Measurements from ENCODE around the gene AGK.
"Not testable (repeated sequence)": the region's sequence is repeated elsewhere in the genome, so short reads cannot be mapped to it uniquely, and the experiment has no call there.

The AGK gene

DNA sequence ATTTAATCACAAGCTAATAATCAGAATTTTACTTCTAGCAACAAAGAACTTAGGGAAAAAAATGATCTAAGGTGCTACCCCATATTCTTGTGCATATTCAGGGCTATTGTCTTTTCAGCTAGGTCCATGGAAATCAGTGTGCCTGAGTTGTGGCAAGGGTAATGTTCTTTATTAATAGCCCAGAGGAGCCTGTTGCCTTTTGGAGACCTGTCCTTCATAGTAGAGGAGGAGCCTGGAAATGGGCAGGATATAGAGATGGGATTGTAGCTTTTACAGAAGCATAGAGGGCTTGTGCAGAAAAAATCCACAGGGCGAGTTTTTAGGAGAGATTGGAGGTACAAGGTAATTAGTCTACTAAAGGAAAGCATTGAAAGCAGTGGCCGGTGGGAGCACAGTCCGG is 38.9 kb downstream of the AGK start:
- DNase-seq = no peak

- DNase-seq = peak; percentile 12
Measured at GRCh38 chr7:141590666-141591065, 39.5 kb downstream of the AGK start.

GRCh38 chr7:141593134-141593533 is 41.9 kb downstream of the AGK start:
- DNase-seq = no peak

- DNase-seq = no peak
Measured at GRCh38 chr7:141597966-141598365, 46.8 kb downstream of the AGK start.

DNA sequence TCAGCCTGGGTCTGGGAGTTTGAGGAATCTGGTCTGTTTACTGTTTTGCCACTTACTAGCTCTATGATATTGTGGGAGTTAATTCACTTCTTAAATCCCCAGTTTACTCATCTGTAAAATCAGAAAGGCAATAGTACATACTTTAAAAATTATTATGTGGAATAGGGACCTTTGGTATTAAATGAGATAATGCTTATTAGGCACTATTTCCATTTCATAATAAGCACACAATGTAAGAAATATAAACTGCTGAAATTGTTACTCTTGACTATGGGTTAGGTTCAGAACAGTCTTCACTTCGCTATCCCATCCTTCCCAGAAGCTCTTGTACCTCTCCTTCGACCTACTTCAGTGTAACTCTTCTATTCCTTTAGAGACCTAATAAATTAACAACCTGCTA is 47.2 kb downstream of the AGK start:
- DNase-seq = no peak

DNA sequence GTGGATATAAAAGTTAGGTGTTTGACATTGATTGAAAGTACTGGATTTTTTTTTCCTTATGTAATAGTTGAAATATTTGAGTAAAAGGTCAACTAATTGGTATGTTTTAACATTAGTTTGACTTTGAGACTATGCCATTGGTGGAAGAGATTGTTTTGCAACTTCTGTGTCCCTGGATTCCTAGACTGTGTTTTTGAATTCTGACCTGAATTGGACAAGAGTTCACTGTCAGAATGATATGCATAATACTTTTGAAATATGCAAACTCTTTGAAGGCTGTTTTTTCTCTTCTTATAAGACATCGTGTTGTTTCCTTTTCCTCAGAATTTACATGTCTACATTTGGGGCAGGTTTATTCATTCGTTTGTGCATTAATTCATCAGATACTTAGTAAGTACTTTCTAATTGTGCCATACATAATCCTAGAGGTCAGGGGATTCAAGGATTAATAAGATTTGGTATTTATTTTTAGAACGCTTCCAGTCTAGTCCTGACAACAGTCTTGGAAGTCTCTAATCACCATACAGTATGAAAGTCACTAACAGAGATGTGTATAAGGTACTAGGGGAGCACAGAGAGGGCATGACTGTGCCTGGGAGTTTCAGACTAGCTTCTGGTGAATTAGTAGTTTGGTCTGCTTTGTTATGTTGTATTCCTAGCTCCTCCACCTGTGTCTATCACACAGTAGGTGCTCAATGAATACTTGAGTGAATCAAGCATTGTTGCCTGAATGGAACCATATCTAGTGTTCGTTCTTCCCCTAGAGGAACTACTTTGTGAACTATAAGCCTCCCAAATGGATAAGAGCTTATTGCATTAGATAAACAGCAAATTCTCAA is 49.2 kb downstream of the AGK start:
- DNase-seq = no peak

DNA sequence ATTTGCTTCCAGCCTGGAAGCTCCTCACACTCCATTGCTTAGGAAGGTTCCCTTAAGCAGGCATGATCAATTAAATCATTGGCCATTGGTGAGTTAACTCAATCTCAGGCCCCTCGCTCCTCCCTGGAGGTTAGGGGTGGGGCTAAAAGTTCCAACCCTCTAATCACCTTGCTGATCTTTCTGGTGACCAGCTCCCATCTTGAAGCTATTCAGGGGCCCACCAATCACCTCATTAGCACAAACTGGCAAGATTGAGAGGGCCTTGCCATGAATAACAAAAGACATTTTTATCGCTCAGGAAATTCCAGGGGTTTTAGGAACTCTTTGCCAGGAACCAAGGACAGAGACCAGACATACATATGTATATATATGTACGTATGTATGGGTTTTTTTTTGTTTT is 58.4 kb downstream of the AGK start:
- no peak for DNase-seq

GRCh38 chr7:141610671-141611070 is 59.5 kb downstream of the AGK start:
- no peak for DNase-seq

- DNase-seq = no peak
Measured at GRCh38 chr7:141612861-141613260, 61.7 kb downstream of the AGK start.

- DNase-seq = no peak
Measured at GRCh38 chr7:141617280-141617679, 66.1 kb downstream of the AGK start.

DNA sequence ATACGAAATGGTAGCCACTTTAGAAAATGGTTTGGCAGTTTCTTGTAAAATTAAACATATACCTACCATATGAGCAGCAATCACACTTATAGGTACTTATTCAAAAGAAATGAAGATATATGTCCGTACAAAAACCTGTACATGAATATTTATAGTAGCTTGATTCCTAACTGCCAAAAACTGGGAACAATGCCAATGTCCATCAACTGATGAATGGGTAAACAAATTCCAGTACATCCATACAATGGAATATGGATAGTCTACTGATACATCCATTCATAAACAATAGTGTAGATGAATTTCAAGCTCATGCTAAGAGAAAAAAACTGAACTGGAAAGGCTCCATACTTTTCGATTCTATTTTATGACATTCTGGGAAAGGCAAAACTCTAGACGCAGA is 68.5 kb downstream of the AGK start:
- no peak for DNase-seq

DNA sequence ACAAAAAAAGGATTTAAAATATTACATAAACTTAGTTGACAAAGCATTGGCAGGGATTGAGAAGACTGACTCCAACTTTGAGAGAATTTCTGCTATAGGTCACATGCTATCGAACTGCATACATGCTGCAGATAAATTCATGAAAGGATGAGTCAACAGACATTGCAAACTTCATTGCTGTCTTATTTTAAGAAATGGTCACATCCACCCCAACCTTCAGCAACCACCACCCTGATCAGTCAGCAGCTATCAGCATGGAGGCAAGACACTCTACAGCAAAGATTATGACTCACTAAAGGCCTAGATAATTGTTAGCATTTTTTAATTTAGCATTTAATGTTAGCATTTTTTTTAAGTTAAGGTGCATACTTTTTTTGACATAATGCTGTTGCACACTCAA is 73.6 kb downstream of the AGK start:
- no peak for DNase-seq

GRCh38 chr7:141630621-141631020 is 79.4 kb downstream of the AGK start:
- no peak for DNase-seq

- DNase-seq = no peak
Measured at GRCh38 chr7:141631525-141631924, 80.3 kb downstream of the AGK start.

DNA sequence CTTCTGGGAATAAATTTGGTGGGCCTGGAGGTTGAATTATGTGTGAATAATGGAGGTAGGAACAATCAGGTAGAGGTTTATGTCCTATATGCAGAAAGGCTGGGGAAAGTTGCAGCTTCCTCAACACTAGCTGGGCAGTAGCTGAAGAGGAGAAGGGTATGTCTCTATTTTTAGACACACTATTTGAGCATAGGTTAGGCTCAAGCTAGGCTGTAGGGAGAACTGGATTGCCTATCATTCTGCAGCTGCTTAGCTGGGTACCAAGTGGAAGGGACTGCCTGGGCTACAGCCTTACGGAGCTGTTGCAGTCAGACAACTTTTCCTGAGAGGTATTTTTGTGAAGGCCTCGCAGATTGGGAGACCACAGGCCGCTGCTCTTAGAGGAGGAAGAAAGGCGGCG is 82.9 kb downstream of the AGK start:
- no peak for DNase-seq

GRCh38 chr7:141636053-141636452 is 84.8 kb downstream of the AGK start:
- DNase-seq = no peak

DNA sequence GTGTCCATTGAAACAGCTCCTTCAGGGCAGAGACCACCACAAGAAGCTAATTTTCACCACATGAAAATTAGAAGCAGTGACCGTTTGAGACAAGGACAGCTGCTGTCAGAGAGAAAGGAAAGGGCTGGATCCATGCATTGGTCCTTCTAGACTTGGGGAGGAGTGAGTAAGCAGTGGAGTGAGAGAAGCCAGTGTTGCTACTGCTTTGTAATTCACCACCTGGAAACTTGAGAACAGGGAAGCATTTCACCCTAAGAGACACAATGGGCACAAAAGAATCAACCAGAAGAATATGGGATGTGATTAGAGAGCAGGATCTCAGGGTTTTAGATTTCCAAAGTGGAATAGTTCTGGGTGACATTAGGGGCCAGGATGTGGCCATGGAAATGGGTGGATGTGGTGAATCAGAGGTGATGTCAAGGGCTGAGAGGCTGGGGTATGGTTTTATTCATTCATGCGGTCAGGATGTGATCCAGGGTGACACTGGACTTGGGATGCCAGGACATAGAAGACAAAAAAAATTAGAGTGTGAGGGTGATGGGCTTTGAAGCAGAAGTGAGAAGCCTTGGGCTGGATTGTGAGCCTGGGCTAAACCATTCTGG is 89.1 kb downstream of the AGK start:
- no peak for DNase-seq

- DNase-seq = no peak
Measured at GRCh38 chr7:141641876-141642275, 90.7 kb downstream of the AGK start.

DNA sequence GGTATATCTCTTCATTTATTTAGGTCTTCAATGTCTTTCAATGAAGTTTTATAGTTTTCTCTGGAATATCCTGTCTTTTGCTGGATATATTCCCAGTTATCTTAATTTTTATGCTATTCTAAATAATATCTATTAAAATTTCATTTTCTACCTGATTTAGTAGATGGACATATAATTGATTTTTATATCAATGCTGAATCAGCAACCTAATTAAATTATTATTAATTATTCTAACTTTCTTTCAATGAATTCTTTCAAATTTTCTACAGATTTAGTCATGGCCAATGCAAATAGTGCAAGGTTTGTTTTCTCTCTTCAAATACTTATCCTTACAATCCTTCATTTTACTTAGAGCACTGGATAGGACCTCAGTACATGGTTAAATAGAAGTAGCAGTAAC is 94.0 kb downstream of the AGK start:
- no peak for DNase-seq

- no peak for DNase-seq
Measured at GRCh38 chr7:141646826-141647480, 95.7 kb downstream of the AGK start.

GRCh38 chr7:141647701-141648100 is 96.5 kb downstream of the AGK start:
- DNase-seq = not testable (repeated sequence)

- no peak for DNase-seq
Measured at GRCh38 chr7:141648276-141649114, 97.3 kb downstream of the AGK start.

GRCh38 chr7:141649137-141649864 is 98.1 kb downstream of the AGK start:
- no peak for DNase-seq
